AG04450 (cell line): ENCODE measurements around the gene NACC1. TPM values are rescaled to one million over a fixed set of nuclear protein-coding genes. Genes with fewer than 3 reads are reported as not detected.

ENCODE experiments used
- CTCF ChIA-PET: fragments of 300-600, 350-600 bp; formaldehyde crosslinking; extraction: SDS; loops from one replicate; lab custom pipeline; 2022; ENCODE audit warnings: antibody characterized with exemption, inconsistent platforms; lab: Charles Lee
- POLR2A ChIA-PET: fragments of 350-600 bp; formaldehyde crosslinking; extraction: SDS; loops from one replicate; lab custom pipeline; 2021; ENCODE audit warnings: antibody characterized with exemption, inconsistent platforms; lab: Yijun Ruan, JAX
- DNase-seq: peaks from one replicate; pipeline ENCODE4 v3.0.0-alpha.2; 2011; ENCODE audit warnings: low read depth, low spot score
- H3K27ac ChIP-seq: one replicate; pipeline ENCODE4 v1.5.1; 2012; ENCODE audit warnings: low read depth, low read length, control low read depth
- H3K27me3 ChIP-seq: one replicate; pipeline ENCODE4 v1.6.0; 2012; ENCODE audit warnings: low read length; ENCODE audit not compliant: control insufficient read depth, insufficient read depth
- H3K4me3 ChIP-seq: 2 replicates; pipeline ENCODE4 v1.5.1; 2011; ENCODE audit warnings: mild to moderate bottlenecking, low read depth, low read length, control low read depth
- H3K9me3 ChIP-seq: 2 replicates; pipeline ENCODE4 v1.5.1; 2012; ENCODE audit warnings: low read length; ENCODE audit not compliant: control insufficient read depth, insufficient read depth
- polyA plus RNA-seq: library from polyadenylated mRNA; depleted of rRNA; stranded (reverse); fragments of >200 nt; gene quantifications from 2 replicates; pipeline ENCODE4 v1.2.3, GENCODE V29; 2011
- TF ChIP-seq, protein P1 (sequence below): IDR thresholded peaks from 2 replicates; pipeline ENCODE4 v1.5.1; 2011; ENCODE audit warnings: low read depth, low read length, control low read depth, inconsistent platforms

Gene NACC1
- polyA plus RNA-seq, 1 experiment, result 43.4 TPM

DNA sequence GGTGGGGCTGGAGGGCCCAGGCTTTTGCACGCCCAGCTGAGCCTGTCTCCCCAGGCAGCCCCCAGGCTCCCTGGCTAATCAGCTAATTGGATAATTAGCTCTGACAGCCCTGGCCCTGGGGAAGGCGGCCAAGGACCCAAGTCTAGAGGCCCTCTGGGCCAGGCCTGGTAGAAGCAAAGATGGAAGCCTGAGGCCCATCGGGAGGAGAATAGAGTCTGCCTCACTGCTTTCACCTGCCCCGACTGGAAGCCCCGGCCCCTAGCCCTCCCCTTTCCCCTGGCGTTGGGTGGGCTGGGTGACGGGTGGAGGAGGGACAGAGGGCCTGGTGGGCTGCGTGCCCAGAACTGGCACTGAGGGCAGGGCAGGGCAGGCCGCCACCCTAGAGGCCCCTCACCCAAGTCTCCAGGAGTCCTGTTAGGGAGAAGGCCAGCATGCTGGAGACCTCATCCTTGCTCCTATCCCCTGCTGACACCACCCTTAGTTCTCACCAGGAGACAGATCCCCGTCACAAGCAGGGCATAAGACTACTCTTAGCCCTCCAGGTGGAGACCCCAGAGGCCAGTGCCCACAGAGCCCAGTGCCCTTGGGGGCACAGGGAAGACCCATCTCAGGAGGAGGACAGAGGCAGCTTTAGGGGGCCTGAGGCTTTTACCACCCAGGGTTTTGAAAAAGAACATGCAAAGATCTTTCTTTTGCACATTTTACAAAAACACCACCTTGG lies 27.4 kb upstream of the NACC1 start:
- H3K27ac ChIP-seq, result no peak overlapping the region
- no peak for DNase-seq
- H3K9me3 ChIP-seq, result no peaks in the 10 kb centered on the region; the same call in 1 of the 2 replicates
- POLR2A ChIA-PET, result interaction anchor here (0.6 to 0.8 kb wide), 2 partner anchors 175 to 300 kb away, joined by 4 to 9 read pairs; partner anchors contain the start of gene JUNB
- TF ChIP-seq, protein P1, sequence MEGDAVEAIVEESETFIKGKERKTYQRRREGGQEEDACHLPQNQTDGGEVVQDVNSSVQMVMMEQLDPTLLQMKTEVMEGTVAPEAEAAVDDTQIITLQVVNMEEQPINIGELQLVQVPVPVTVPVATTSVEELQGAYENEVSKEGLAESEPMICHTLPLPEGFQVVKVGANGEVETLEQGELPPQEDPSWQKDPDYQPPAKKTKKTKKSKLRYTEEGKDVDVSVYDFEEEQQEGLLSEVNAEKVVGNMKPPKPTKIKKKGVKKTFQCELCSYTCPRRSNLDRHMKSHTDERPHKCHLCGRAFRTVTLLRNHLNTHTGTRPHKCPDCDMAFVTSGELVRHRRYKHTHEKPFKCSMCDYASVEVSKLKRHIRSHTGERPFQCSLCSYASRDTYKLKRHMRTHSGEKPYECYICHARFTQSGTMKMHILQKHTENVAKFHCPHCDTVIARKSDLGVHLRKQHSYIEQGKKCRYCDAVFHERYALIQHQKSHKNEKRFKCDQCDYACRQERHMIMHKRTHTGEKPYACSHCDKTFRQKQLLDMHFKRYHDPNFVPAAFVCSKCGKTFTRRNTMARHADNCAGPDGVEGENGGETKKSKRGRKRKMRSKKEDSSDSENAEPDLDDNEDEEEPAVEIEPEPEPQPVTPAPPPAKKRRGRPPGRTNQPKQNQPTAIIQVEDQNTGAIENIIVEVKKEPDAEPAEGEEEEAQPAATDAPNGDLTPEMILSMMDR, result no peak
- CTCF ChIA-PET, result interaction anchor here (0.9 to 7.6 kb wide), 4 partner anchors 14 to 125 kb away, joined by 4 to 150 read pairs (median 15); no protein-coding TSS in a partner anchor
- H3K4me3 ChIP-seq, result no peak overlapping the region
- no peaks in the 10 kb centered on the region for H3K27me3 ChIP-seq

DNA sequence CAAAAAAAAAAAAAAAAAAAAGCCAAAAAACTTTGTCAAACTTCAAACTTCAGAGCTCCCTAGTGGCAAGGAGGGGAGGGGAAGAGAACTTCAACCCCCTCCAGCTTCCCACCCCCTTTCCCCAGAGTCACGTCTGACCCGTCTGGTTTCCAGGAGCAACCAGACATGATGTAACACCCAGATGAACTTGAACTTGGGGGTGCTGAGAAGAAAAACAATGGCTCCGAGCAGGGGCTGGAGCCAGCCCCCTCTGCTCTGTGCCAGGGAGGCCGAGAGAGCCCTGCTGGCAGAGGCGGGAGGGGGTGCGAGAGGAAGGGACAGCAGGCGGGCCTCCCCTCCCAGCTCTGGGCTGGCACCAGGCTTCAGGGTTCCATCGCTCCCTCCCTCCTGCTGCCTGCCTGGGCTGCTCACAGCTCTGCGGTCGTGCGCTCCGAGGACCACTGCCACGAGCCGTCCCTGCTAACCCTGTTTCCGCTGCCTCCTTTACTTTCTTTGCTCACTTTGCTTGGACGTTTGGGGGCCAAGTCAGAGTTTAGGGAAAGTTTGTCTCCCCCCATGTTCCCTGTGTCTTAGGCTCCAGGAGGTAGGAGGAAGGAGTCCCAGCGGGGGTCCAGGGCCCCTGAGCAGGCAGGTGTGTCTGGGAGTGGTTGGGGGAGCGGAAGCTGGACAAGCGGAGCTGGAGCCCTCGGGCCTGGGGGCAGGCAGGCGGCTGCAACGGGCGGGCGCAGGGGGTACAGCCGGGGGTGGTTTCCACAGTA lies 26.5 kb upstream of the NACC1 start:
- ChIA-PET POLR2A (interaction anchor here (0.6 to 0.8 kb wide), 4 partner anchors 29 to 300 kb away, joined by 3 to 9 read pairs (median 4); partner anchors contain the start of genes FARSA and JUNB), CTCF (interaction anchor here (0.6 to 7.6 kb wide), 7 partner anchors 13 to 605 kb away, joined by 3 to 150 read pairs (median 4); no protein-coding TSS in a partner anchor)
- H3K9me3 ChIP-seq, result no peaks in the 10 kb centered on the region; the same call in 1 of the 2 replicates
- no peak overlapping the region for H3K4me3 ChIP-seq
- peak overlapping the region; percentile 47 for H3K27ac ChIP-seq
- no peak for DNase-seq
- TF ChIP-seq, protein P1, result no peak
- H3K27me3 ChIP-seq, result no peaks in the 10 kb centered on the region

- Histone ChIP-seq H3K4me3 (no peak overlapping the region), H3K27me3 (no peaks in the 10 kb centered on the region), H3K27ac (peak overlapping the region; percentile 31), H3K9me3 (no peaks in the 10 kb centered on the region; the same call in 1 of the 2 replicates)
- TF ChIP-seq, protein P1, result no peak
- ChIA-PET POLR2A (no interaction called here), CTCF (interaction anchor here (0.9 to 7.6 kb wide), 4 partner anchors 31 to 127 kb away, joined by 3 to 150 read pairs (median 15); no protein-coding TSS in a partner anchor)
- DNase-seq, result no peak
Observed at GRCh38 chr19:13092158-13092543, 25.9 kb upstream of the NACC1 start.

DNA sequence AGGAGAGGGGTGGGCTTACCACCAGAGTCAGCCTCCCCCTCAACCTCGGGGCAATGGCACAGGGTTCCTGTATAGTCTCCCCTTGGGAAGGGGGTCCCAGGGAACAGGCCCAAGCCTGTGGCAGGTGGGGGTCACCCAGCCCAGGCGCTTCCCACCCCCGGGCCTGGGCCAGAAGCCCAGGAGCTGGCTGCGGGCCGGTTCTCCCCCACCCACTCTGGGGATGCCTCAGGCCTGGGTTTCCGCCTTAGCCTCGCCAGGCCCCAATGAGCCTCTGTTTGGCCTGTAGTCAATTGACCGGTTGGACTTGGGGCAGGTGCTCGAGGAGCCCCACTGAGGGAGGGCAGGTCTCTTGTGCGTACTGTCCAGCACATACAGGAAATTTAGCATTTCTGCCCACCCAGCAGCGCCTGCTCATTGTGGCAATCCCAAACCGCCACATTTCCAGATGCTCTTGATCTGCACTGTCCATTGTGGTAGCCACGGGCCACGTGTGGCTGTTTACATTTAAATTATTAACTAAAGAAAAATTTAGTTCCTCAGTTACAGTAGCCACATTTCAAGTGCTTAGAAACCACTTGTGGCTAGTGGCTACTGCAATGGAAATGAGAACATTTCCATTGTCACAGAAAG lies 25.3 kb upstream of the NACC1 start:
- DNase-seq, result no peak
- TF ChIP-seq, protein P1, result no peak
- ChIA-PET CTCF (interaction anchor here (0.6 to 7.6 kb wide), 9 partner anchors 9 to 1294 kb away, joined by 3 to 150 read pairs (median 24); no protein-coding TSS in a partner anchor), POLR2A (no interaction called here)
- peak overlapping the region; percentile 31 for H3K27ac ChIP-seq
- H3K4me3 ChIP-seq, result no peak overlapping the region
- H3K27me3 ChIP-seq, result no peaks in the 10 kb centered on the region
- H3K9me3 ChIP-seq, result no peaks in the 10 kb centered on the region; the same call in 1 of the 2 replicates
